GM19452 (cell line): Measurements from ENCODE around the gene BUB1.
"Not testable (repeated sequence)": the region's sequence is repeated elsewhere in the genome, so short reads cannot be mapped to it uniquely, and the experiment has no call there.

Source experiments
- ATAC-seq: cut with Tn5 transposase; IDR thresholded peaks from one replicate; pipeline ENCODE4 v1.9.1; 2021; ENCODE audit not compliant: unreplicated experiment

Gene BUB1

DNA sequence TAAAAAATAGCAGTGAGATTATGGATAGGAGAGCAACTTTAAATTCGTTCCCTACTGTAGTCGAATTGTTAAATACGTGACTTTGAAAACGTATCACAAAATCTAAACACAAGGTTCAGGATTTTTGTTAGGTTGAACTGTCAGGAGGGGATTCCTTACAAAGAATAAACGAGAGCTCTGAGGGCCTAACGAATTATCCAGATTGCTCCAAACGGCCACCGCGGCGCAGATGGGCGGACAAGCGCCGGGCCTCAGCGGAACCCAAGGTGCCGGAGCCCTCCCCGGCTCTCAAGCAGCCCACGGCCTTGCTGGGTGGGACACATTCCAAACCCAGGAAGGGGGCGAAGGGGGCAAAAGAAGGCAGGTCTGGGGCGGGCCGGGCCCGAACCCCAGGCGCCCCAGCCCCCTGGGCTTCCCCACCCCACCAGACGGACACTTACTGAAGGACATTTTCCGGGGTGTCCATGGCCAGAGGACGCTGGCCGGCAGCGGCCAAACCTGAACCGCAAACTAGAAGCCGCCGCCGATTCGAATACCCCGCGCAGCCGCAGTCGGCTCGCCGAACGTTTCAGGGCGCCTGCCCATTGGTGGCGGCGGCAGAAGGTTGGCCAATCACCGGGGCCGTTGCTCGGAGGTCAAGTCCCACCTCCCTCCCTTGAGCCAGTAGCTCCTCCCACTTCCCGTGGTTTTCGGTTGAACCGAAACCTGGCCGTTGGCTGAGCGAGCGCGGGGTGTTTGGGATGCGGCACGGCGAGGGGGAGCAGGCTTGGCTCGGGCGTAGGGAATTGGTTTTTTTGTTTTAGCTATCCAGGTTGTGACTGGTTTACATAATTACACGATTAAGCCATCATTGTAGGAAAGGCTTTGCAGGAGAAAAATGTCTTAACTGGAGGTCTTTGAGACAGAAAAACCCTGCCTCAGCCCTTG lies at the start of gene BUB1:
Gene BUB1, minus strand, starts transcription at position 534 of the 927 bp plus-strand sequence. Its CDS starts 68 bp downstream, at position 466.
- ATAC-seq, result peak; percentile 68

DNA sequence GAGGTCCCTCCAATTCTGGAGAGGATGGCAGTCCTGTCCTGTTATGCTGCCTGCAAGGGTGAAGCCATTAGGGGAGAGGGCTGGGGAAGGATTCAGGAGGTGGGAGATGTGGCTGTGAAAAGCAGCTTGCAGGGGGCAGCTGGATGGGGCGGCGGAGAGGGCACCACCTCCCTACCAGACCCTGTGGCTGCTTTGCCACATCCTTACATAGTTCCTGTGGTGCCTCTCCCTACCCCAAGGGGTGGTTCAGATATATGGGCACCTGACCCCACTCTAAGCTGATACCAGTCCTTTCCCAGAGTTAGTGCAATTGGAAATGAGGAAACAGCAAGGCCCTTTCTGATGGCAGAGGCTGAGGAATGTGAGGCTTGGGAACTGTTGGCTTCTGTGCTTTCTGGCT lies 48.4 kb upstream of the BUB1 start:
- ATAC-seq, result no peak

DNA sequence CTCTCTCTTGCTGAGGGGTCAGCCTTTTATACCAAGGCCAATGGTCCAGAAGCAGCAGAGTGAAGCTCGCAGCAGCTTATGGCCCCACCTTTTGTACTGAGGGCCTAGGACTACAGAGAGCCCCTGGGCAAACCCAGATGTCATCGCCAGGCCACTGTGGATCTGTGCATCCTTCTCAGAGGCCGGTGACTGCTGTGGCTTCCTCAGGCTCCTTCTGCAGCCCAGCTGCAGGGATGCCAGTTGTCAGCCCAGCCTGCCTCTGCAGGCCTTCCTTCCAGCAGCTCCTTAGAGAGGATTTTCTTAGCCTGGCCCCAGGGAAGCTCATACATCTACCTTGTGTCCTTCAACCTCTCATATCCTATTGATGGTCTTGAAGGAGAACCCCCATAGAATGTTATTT lies 48.0 kb upstream of the BUB1 start:
- ATAC-seq, result no peak

GRCh38 chr2:110725370-110725769 lies 47.5 kb upstream of the BUB1 start:
- no peak for ATAC-seq

GRCh38 chr2:110724820-110725219 lies 47.0 kb upstream of the BUB1 start:
- no peak for ATAC-seq

DNA sequence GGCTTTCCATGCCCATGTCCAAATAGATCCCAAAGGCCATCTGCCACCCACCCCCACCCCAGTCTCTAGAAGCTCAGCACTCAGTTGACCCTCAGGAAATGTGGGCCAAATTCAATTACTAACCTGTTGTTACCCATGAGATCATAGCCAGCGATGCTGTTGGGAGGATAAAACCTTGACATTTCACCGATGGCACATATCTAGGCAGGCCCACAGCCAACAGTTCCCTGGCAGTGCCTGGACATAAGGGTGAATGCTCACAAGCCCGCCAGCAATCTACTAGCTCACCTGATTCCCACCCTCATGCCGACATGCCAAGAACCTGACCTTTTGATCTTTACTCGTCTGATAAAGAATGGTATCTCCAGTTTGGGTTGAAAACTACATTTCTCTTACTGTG lies 42.7 kb upstream of the BUB1 start:
- ATAC-seq, result no peak

- no peak for ATAC-seq
Measured at GRCh38 chr2:110718990-110719389, 41.1 kb upstream of the BUB1 start.

DNA sequence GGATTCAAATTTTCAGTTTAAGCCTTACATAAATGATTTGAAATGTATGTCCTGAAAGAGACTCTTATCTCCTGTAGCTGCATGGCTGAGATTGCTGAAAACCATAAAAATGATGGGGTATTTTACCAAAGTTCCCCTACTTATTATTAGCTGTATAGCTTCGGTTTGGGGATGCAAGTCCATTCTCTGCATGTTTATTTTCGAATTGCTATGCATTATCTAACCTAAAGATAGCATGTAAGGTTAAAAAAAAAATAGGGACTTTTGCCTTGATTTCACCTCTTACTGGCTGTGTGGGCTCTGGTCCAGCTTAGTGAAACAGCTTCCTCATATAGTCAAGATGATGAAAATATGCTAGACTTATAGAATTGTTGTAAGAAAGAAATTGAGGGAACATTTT lies 40.5 kb upstream of the BUB1 start:
- no peak for ATAC-seq

DNA sequence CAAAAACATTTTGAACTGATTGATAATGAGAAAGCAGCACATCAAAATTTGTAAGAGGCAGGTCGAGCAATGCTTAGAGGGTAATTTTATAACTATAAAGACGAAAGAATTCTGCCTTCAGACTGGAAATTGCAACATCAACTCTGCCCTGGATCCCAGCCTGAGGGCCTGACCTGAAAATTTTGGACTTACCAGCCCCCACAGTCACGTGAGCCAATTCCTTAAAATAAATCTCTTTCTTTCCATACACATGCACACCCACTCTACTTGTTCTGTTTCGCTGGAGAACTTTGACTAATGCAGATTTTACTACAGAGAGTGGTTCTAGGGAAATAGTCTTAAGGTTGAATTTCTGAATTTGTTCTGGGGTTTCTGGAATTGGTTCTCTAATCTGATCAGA lies 39.9 kb upstream of the BUB1 start:
- no peak for ATAC-seq

GRCh38 chr2:110716959-110717645 lies 39.2 kb upstream of the BUB1 start:
- no peak for ATAC-seq

DNA sequence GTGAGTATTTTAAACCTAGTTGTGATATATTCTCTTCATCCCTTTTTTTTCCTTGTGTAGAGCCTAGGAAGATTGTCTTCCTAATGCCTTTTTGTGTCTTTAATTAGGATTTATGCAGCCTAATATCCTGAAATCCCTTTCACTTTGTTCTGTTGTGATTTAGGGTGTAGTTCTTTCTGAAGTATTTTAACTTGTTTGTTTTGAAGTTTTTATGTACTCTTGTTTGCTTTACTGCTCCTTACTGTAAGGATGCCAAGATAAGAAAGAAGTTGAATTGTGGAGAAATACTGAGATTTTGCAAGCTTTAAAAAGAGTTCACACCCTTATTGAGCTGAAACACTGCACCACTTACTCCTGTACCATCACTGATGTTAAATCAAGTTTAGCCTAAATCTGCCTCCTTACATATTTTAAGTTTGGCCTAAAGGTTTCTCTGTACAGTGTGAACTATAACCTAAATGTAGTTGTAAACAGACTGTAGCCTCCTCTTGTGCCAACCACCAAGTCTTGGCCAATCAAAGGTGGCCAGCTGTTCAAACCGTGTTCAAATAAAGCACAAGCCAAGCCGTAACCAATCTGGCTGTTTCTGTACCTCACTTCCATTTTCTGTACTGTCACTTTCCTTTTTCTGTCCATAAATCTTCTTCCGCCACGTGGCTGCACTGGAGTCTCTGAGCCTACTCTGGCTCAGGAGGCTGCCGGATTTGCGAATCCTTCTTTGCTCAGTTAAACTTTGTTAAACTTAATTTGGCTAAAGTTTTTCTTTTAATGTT lies 36.8 kb upstream of the BUB1 start:
- no peak for ATAC-seq

DNA sequence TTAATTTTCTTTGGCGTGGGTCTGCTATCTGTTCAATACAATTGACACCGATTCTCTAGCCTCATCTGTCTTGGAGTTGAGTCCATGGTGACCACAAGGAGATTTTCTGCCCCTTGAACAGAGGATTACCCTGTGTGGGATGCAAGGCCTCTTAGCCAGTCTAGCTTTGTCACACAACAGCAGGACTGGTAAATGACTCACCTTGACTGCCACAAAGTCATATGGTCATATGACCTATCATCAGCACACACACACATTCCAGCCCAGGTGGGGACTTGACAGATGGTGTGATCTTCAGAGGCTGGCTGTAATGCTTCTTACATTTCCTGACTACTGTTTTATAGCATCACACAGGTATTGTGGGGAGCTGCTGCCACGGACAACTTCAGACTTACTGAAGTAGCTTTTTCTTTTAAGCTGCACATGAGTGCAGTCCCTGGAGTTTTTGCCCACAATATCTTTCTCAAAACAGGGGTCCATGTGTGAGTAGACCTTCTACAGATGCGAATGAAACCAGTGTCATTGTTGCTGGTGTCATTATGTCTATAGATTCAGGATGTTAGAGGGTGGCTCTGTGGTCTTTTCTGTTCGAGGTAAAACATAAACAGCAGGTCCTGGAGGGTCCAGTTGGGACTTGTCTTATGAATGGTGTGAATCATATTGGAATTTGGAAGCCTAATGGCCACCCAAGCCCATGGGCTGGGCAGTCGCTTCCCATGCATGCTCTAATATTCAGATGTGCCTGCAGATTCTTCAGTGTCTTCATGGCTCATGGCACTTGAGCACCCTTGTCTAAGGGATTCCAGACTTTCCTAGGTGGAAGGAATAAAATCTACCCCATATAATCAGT lies 35.9 kb upstream of the BUB1 start:
- no peak for ATAC-seq

DNA sequence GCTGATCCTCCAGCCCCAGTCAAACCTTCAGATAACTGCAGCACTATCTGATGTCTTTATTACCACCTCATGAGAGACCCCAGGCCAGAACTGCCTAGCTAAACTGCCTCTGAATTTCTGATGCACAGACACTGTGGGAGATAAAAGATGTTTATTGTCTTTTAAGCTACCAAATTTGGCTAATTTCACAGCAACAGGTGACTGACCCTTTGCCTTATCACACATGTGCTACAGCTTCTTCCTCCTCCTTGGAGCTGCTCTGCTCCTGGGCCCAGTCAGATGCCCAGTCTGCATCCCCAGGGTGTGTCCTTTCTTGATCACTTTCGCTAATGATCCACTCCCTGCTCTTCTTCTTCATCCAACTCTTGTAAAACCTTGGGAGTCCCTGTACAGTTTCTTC lies 34.9 kb upstream of the BUB1 start:
- ATAC-seq, result no peak

DNA sequence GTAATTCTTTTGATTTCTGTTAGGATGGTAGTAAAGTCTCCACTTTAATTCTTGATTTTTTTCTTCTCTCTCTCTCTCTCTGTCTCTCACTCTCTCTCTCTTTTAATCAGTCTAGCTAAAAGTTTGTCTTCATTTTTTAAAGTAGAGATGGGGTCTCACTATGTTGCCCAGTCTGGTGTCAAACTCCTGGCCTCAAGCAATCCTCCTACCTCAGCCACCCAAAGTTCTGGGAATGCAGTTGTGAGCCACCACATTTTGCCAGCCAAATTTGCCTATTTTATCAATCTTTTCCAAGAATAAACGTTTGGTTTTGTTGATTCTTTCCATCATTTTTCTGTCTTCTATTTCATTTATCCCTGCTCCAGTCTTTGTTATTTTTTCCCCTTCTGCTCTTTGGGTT lies 30.6 kb upstream of the BUB1 start:
- no peak for ATAC-seq

- no peak for ATAC-seq
Measured at GRCh38 chr2:110707386-110707965, 29.6 kb upstream of the BUB1 start.

GRCh38 chr2:110702514-110703380 lies 24.9 kb upstream of the BUB1 start:
- no peak for ATAC-seq

DNA sequence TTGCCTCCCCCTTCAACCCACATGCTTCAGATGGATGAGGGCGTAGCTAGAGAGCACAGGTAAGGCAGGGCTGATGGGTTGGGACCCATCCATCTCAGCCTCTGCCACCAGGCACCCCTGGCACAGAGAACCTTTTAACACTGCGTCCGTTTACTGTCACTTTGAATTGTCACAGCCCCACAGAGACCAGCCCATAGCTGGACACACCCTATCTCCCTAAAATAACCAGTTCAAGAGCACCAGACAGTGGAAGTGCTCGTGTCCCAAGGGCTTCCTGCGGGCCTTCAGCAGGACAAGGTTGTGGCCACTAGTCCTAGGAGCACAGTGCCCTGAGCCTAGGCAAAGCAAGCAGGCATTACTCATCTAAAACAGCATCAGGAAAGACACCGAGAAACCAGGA lies 20.4 kb upstream of the BUB1 start:
- not testable (repeated sequence) for ATAC-seq

DNA sequence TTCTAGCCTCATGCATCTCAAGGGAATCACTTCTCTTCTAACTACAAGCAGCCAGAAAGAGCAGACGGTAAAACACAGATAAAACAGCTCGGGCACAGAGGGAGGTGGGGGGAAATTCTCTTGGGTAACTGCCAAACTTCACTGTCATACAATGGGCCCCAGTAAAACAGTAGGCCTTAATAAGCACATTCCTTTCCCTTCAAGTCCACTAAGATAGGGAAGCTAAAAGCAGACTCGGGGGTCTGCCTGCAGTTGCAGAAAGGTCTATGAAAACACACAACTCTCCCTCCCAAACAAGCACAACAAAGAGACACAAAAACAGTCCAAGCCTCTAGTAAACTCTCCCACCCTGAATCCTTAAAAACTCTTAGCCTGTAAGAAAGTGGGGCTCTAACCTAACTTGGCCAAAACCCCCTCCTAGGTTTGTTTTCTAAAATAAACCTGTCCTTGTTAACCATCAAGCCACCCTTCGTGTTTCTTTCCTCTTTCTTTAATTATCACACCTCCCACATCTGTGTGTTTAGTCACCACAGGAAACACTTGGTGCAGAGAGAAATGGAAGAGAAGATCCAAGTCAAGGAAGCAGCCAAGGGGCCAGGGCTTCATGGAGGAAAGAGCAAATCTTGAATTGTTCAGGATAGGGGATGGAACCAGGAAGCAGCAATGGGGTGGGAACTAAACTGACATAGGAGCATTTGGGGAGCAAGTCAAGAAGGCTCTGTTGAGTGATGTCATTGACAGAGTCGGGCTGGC lies 17.5 kb upstream of the BUB1 start:
- ATAC-seq, result not testable (repeated sequence)
